Measurements from ENCODE around the gene MED27. TPM values are rescaled to one million over a fixed set of nuclear protein-coding genes. Genes with fewer than 3 reads are reported as not detected.

MED27 gene
- total RNA-seq, 2 experiments from 2014 or later, result 18.5 to 19.7 TPM

GRCh38 chr9:131848570-131849160 lies 231.0 kb downstream of the MED27 start:
- H3K27me3 Mint-ChIP-seq, result no peaks in the 10 kb centered on the region
- no peak overlapping the region for H3K4me3 Mint-ChIP-seq
- H3K9me3 Mint-ChIP-seq, result no peaks in the 10 kb centered on the region
- POLR2A ChIA-PET, result no interaction called here
- no peak for DNase-seq
- H3K27ac Mint-ChIP-seq, result no peak overlapping the region
- H3K4me1 Mint-ChIP-seq, result peaks cover 2% of the 10 kb centered on the region
- ATAC-seq (ENCODE audit: low read depth), result no peak
- H3K36me3 Mint-ChIP-seq, result no peaks in the 10 kb centered on the region

- H3K4me3 Mint-ChIP-seq, result no peak overlapping the region
- ATAC-seq (ENCODE audit: low read depth) (no peak), DNase-seq (no peak)
- POLR2A ChIA-PET, result no interaction called here
- H3K4me1 Mint-ChIP-seq, result peaks cover 2% of the 10 kb centered on the region
- H3K9me3 Mint-ChIP-seq, result no peaks in the 10 kb centered on the region
- no peak overlapping the region for H3K27ac Mint-ChIP-seq
- H3K27me3 Mint-ChIP-seq, result no peaks in the 10 kb centered on the region
- no peaks in the 10 kb centered on the region for H3K36me3 Mint-ChIP-seq
These were observed 231.9 kb downstream of the MED27 start for GRCh38 chr9:131847665-131848354.

- Mint-ChIP-seq H3K9me3 (no peaks in the 10 kb centered on the region), H3K4me3 (no peak overlapping the region), H3K36me3 (no peaks in the 10 kb centered on the region), H3K27me3 (peaks cover 4% of the 10 kb centered on the region), H3K27ac (no peak overlapping the region), H3K4me1 (peaks cover under 1% of the 10 kb centered on the region)
- ATAC-seq (ENCODE audit: low read depth) (no peak), DNase-seq (no peak)
- POLR2A ChIA-PET, result no interaction called here
These were observed 234.1 kb downstream of the MED27 start for GRCh38 chr9:131845305-131846298.

- peaks cover 8% of the 10 kb centered on the region for H3K4me1 Mint-ChIP-seq
- H3K36me3 Mint-ChIP-seq, result no peaks in the 10 kb centered on the region
- H3K27ac Mint-ChIP-seq, result no peak overlapping the region
- ATAC-seq (ENCODE audit: low read depth) (no peak), DNase-seq (no peak)
- H3K4me3 Mint-ChIP-seq, result no peak overlapping the region
- POLR2A ChIA-PET, result no interaction called here
- peaks cover 4% of the 10 kb centered on the region for H3K27me3 Mint-ChIP-seq
- H3K9me3 Mint-ChIP-seq, result no peaks in the 10 kb centered on the region
These were observed 234.9 kb downstream of the MED27 start for GRCh38 chr9:131844745-131845118.

- POLR2A ChIA-PET, result no interaction called here
- DNase-seq (no peak), ATAC-seq (ENCODE audit: low read depth) (no peak)
- Mint-ChIP-seq H3K27ac (no peak overlapping the region), H3K4me3 (no peak overlapping the region), H3K9me3 (no peaks in the 10 kb centered on the region), H3K36me3 (no peaks in the 10 kb centered on the region), H3K4me1 (peaks cover 8% of the 10 kb centered on the region), H3K27me3 (peaks cover 4% of the 10 kb centered on the region)
These were observed 235.5 kb downstream of the MED27 start for GRCh38 chr9:131843989-131844744.

GRCh38 chr9:131841765-131842318 lies 237.8 kb downstream of the MED27 start:
- POLR2A ChIA-PET, result no interaction called here

GRCh38 chr9:131840751-131841702 lies 238.6 kb downstream of the MED27 start:
- DNase-seq (no peak), ATAC-seq (ENCODE audit: low read depth) (no peak)
- no peak overlapping the region for H3K27ac Mint-ChIP-seq
- POLR2A ChIA-PET, result no interaction called here
- H3K4me1 Mint-ChIP-seq, result peaks cover 8% of the 10 kb centered on the region
- H3K36me3 Mint-ChIP-seq, result no peaks in the 10 kb centered on the region
- no peak overlapping the region for H3K4me3 Mint-ChIP-seq
- H3K27me3 Mint-ChIP-seq, result peaks cover 8% of the 10 kb centered on the region
- H3K9me3 Mint-ChIP-seq, result no peaks in the 10 kb centered on the region

More at GRCh38 chr9:131841765-131842318, 237.8 kb downstream of the MED27 start:
- DNase-seq (no peak), ATAC-seq (ENCODE audit: low read depth) (no peak)
- Mint-ChIP-seq H3K27ac (no peak overlapping the region), H3K4me1 (peaks cover 8% of the 10 kb centered on the region), H3K27me3 (peaks cover 6% of the 10 kb centered on the region), H3K36me3 (no peaks in the 10 kb centered on the region), H3K9me3 (no peaks in the 10 kb centered on the region), H3K4me3 (no peak overlapping the region)

GRCh38 chr9:131840220-131840619 lies 239.4 kb downstream of the MED27 start:
- peak overlapping the region; percentile 74 for H3K27ac Mint-ChIP-seq
- H3K4me1 Mint-ChIP-seq, result peaks cover 8% of the 10 kb centered on the region
- H3K9me3 Mint-ChIP-seq, result no peaks in the 10 kb centered on the region
- POLR2A ChIA-PET, result no interaction called here
- ATAC-seq (ENCODE audit: low read depth), result no peak
- no peaks in the 10 kb centered on the region for H3K36me3 Mint-ChIP-seq
- no peak for DNase-seq
- H3K4me3 Mint-ChIP-seq, result no peak overlapping the region
- peaks cover 10% of the 10 kb centered on the region for H3K27me3 Mint-ChIP-seq

- H3K4me3 Mint-ChIP-seq, result no peak overlapping the region
- DNase-seq (no peak), ATAC-seq (ENCODE audit: low read depth) (no peak)
- H3K36me3 Mint-ChIP-seq, result no peaks in the 10 kb centered on the region
- POLR2A ChIA-PET, result no interaction called here
- peak overlapping the region; percentile 74 for H3K27ac Mint-ChIP-seq
- peaks cover 10% of the 10 kb centered on the region for H3K27me3 Mint-ChIP-seq
- peaks cover 8% of the 10 kb centered on the region for H3K4me1 Mint-ChIP-seq
- H3K9me3 Mint-ChIP-seq, result peaks cover 1% of the 10 kb centered on the region
These were observed 240.2 kb downstream of the MED27 start for GRCh38 chr9:131839281-131840084.

- Mint-ChIP-seq H3K36me3 (no peaks in the 10 kb centered on the region), H3K4me3 (no peak overlapping the region), H3K4me1 (peaks cover 8% of the 10 kb centered on the region), H3K27me3 (peaks cover 14% of the 10 kb centered on the region), H3K9me3 (peaks cover 5% of the 10 kb centered on the region), H3K27ac (no peak overlapping the region)
- ATAC-seq (ENCODE audit: low read depth) (no peak), DNase-seq (no peak)
- POLR2A ChIA-PET, result no interaction called here
These were observed 241.0 kb downstream of the MED27 start for GRCh38 chr9:131838530-131839280.

GRCh38 chr9:131837836-131838235 lies 241.8 kb downstream of the MED27 start:
- DNase-seq (no peak), ATAC-seq (ENCODE audit: low read depth) (no peak)
- H3K4me3 Mint-ChIP-seq, result no peak overlapping the region
- H3K4me1 Mint-ChIP-seq, result peaks cover 8% of the 10 kb centered on the region
- H3K27me3 Mint-ChIP-seq, result peaks cover 18% of the 10 kb centered on the region
- H3K36me3 Mint-ChIP-seq, result no peaks in the 10 kb centered on the region
- POLR2A ChIA-PET, result no interaction called here
- no peak overlapping the region for H3K27ac Mint-ChIP-seq
- H3K9me3 Mint-ChIP-seq, result peaks cover 5% of the 10 kb centered on the region

Measured in activated naive CD8-positive, alpha-beta T cell treated with anti-CD3 and anti-CD28 coated beads, Interleukin-2, amount 10 ng/mL, durations not matched to agents 7 days and 5 days (primary cell).